ENCODE measurements around the gene C15orf62. TPM values are rescaled to one million over a fixed set of nuclear protein-coding genes. Genes with fewer than 3 reads are reported as not detected.

The C15orf62 gene
- total RNA-seq, 5 donors from 2014 or later (not counting 1 experiment from before 2014, with no cell fraction given), result 0.60 to 3.2 (median 2.4) TPM

DNA sequence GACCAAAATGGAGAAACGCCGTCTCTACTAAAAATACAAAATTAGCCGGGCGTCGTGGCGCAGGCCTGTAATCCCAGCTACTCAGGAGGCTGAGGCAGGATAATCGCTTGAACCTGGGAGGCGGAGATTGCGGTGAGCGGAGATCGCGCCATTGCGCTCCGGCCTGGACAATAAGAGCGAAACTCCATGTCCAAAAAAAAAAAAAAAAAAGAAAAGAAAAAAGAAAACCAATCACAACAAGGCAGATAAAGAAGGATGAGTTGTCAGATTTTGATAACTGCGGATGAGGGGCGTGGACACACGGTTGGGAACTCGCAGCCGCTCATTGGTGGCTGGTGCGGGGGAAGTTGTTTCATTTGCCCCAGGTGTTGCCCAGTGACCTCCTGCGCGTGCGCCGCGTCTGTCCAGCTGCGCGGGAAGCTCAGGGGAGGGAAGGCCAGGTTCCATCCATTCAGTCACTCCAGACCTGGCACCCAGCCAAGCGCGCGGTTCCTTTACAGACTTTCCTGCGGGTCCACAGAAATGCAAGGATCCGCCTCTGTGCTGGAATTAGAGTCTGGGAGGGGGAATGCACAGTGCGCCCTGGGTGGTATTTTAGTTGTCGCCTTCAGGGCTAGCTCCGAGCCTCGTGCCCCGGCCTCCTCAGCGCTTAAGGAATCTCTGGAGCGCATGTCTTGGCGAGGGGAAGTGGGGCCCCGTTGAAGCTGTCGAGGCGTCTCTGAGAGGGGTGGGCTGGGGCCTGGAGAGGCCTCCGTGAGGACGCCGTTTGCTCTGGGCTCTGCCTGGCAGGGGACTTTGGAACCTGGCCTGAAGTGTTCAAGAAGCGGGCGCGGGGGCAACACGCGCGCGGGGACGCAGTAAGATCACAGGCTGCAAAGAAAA lies 6.6 kb upstream of the C15orf62 start:
- peak overlapping the region; percentile 86 to 88 (median 87) for H3K4me3 Mint-ChIP-seq
- no peaks in the 10 kb centered on the region for H3K27me3 Mint-ChIP-seq
- Histone ChIP-seq H3K4me3 (ENCODE audit: control insufficient read depth in 1 of 2, extremely low read depth in 1 of 2, low read length in 1 of 2) (peak overlapping the region; percentile 81 to 97), H3K36me3 (ENCODE audit: control insufficient read depth in 2 of 2, extremely low read depth in 1 of 2, insufficient read depth in 1 of 2, low read length in 1 of 2) (peaks cover 0 to 2% of the 10 kb centered on the region in 2 donors), H3K27ac (ENCODE audit: low read length) (peak overlapping the region; percentile 77), H3K4me1 (ENCODE audit: control insufficient read depth in 1 of 2, extremely low read depth in 1 of 2, insufficient read depth in 2 of 2, low read length in 2 of 2) (peaks cover 6 to 34% of the 10 kb centered on the region in 2 experiments), H3K27me3 (replicated peaks in 1 of 2; ENCODE audit: control insufficient read depth in 2 of 2, extremely low read depth in 1 of 2, insufficient read depth in 2 of 2, low read length in 1 of 2) (no peaks in the 10 kb centered on the region), H3K9me3 (no peaks in the 10 kb centered on the region)
- 23% methylated on average over 43 of the region's 55 CpGs for WGBS (ENCODE audit: insufficient coverage)
- no peaks in the 10 kb centered on the region for H3K9me3 Mint-ChIP-seq
- POLR2A ChIA-PET, result interaction anchor here in 1 of 2 donors (0.5 to 0.9 kb wide), 2 partner anchors 19 to 559 kb away, joined by 3 to 4 read pairs; no protein-coding TSS in a partner anchor
- CTCF ChIA-PET, result no interaction called here
- peak in 7 of 35 experiments; percentile 26 to 52 (median 31) for DNase-seq
- ATAC-seq (replicated peaks in 1 of 4), result peak in 3 of 4 experiments; percentile 9 to 18 (median 9)
- H3K4me1 Mint-ChIP-seq, result peaks cover 25 to 32% (median 29%) of the 10 kb centered on the region in 3 donors
- H3K36me3 Mint-ChIP-seq, result peaks cover 3% of the 10 kb centered on the region
- peak overlapping the region; percentile 93 for H3K27ac Mint-ChIP-seq

- Histone ChIP-seq H3K9me3 (no peaks in the 10 kb centered on the region), H3K4me1 (ENCODE audit: control insufficient read depth in 1 of 2, extremely low read depth in 1 of 2, insufficient read depth in 2 of 2, low read length in 2 of 2) (peaks cover 12 to 42% of the 10 kb centered on the region in 2 experiments), H3K27me3 (replicated peaks in 1 of 2; ENCODE audit: control insufficient read depth in 2 of 2, extremely low read depth in 1 of 2, insufficient read depth in 2 of 2, low read length in 1 of 2) (no peaks in the 10 kb centered on the region), H3K27ac (ENCODE audit: low read length) (peak within 1 kb of the TSS; percentile 77), H3K36me3 (ENCODE audit: control insufficient read depth in 2 of 2, extremely low read depth in 1 of 2, insufficient read depth in 1 of 2, low read length in 1 of 2) (peaks cover 0 to 2% of the 10 kb centered on the region in 2 donors), H3K4me3 (ENCODE audit: control insufficient read depth in 1 of 2, extremely low read depth in 1 of 2, low read length in 1 of 2) (peak within 1 kb of the TSS; percentile 81 to 97)
- DNase-seq, result peak in 31 of 35 experiments; percentile 16 to 78 (median 45)
- H3K27me3 Mint-ChIP-seq, result no peaks in the 10 kb centered on the region
- ATAC-seq (replicated peaks in 1 of 4), result peak; percentile 68 to 76 (median 76)
- H3K36me3 Mint-ChIP-seq, result peaks cover 6% of the 10 kb centered on the region
- peaks cover 33 to 41% (median 38%) of the 10 kb centered on the region in 3 donors for H3K4me1 Mint-ChIP-seq
- no peaks in the 10 kb centered on the region for H3K9me3 Mint-ChIP-seq
- peak within 1 kb of the TSS; percentile 86 to 88 (median 87) for H3K4me3 Mint-ChIP-seq
- POLR2A ChIA-PET, result no interaction called here
- peak within 1 kb of the TSS; percentile 93 for H3K27ac Mint-ChIP-seq
- under 1% methylated on average over 70 of the region's 75 CpGs for WGBS (ENCODE audit: insufficient coverage)
- CTCF ChIA-PET, result no interaction called here
These were observed 5.8 kb upstream of the C15orf62 start, which contains the start of gene GCHFR for GRCh38 chr15:40763801-40764628. TSS of gene GCHFR (plus strand) at chr15:40764068. CDS start at chr15:40764181, 113 bp downstream.

DNA sequence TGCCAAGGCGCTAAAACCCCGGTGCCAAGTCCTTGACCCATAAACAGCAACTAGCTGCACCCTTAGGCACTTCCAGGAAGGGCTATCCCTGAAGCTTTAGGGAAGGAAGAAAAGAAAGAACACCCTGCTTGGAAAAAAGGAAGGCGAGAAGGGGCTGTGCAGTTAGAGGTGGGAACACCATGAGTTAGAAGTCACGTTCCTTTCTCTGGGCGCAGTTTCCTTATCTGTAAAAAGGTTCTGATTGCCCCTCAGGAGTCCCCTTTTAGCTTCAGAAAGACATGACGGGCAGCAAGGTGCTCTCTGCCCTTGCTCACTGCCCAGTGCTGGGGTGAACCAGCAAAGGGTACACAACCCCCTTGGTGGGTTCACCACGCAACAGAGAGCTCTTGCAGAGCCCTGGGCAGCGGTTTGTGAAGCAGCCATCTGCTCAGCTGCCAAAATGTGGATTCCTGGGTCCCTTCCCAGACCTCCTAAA lies 5.1 kb upstream of the C15orf62 start:
- H3K27ac ChIP-seq (ENCODE audit: low read length), result peak overlapping the region; percentile 76
- H3K27me3 Mint-ChIP-seq, result no peaks in the 10 kb centered on the region
- peaks cover 39 to 47% (median 44%) of the 10 kb centered on the region in 3 donors for H3K4me1 Mint-ChIP-seq
- H3K9me3 ChIP-seq, result no peaks in the 10 kb centered on the region
- H3K27me3 ChIP-seq (replicated peaks in 1 of 2; ENCODE audit: control insufficient read depth in 2 of 2, extremely low read depth in 1 of 2, insufficient read depth in 2 of 2, low read length in 1 of 2), result no peaks in the 10 kb centered on the region
- POLR2A ChIA-PET, result interaction anchor here in 1 of 2 donors (0.8 kb wide), 1 partner anchor 8 kb away, joined by 3 read pairs; no protein-coding TSS in a partner anchor
- peaks cover 6% of the 10 kb centered on the region for H3K36me3 Mint-ChIP-seq
- H3K9me3 Mint-ChIP-seq, result no peaks in the 10 kb centered on the region
- H3K4me3 ChIP-seq (ENCODE audit: control insufficient read depth in 1 of 2, extremely low read depth in 1 of 2, low read length in 1 of 2), result peak overlapping the region; percentile 81 to 97
- ATAC-seq (replicated peaks in 1 of 4), result peak in 1 of 4 experiments; percentile 2
- peaks cover 15 to 49% of the 10 kb centered on the region in 2 experiments for H3K4me1 ChIP-seq (ENCODE audit: control insufficient read depth in 1 of 2, extremely low read depth in 1 of 2, insufficient read depth in 2 of 2, low read length in 2 of 2)
- peaks cover 0 to 2% of the 10 kb centered on the region in 2 donors for H3K36me3 ChIP-seq (ENCODE audit: control insufficient read depth in 2 of 2, extremely low read depth in 1 of 2, insufficient read depth in 1 of 2, low read length in 1 of 2)
- H3K27ac Mint-ChIP-seq, result peak overlapping the region; percentile 93
- DNase-seq, result peak in 1 of 35 experiments; percentile 30
- CTCF ChIA-PET, result interaction anchor here in 1 of 2 donors (1.2 to 1.3 kb wide), 2 partner anchors 21 to 175 kb away, joined by 3 to 9 read pairs; no protein-coding TSS in a partner anchor
- peak overlapping the region; percentile 86 to 88 (median 87) for H3K4me3 Mint-ChIP-seq
- WGBS (ENCODE audit: insufficient coverage), result 54% methylated on average over 3 of the region's 8 CpGs

- no peak overlapping the region for H3K4me3 ChIP-seq (ENCODE audit: control insufficient read depth in 1 of 2, extremely low read depth in 1 of 2, low read length in 1 of 2)
- WGBS (ENCODE audit: insufficient coverage), result 98% methylated on average over 6 of the region's 7 CpGs
- H3K27ac ChIP-seq (ENCODE audit: low read length), result no peak overlapping the region
- peaks cover 45 to 55% (median 52%) of the 10 kb centered on the region in 3 donors for H3K4me1 Mint-ChIP-seq
- no peaks in the 10 kb centered on the region for H3K9me3 Mint-ChIP-seq
- no peaks in the 10 kb centered on the region for H3K27me3 ChIP-seq (replicated peaks in 1 of 2; ENCODE audit: control insufficient read depth in 2 of 2, extremely low read depth in 1 of 2, insufficient read depth in 2 of 2, low read length in 1 of 2)
- H3K36me3 Mint-ChIP-seq, result peaks cover 6% of the 10 kb centered on the region
- H3K27ac Mint-ChIP-seq, result peak overlapping the region; percentile 93
- peaks cover 17 to 58% of the 10 kb centered on the region in 2 experiments for H3K4me1 ChIP-seq (ENCODE audit: control insufficient read depth in 1 of 2, extremely low read depth in 1 of 2, insufficient read depth in 2 of 2, low read length in 2 of 2)
- peaks cover 0 to 9% of the 10 kb centered on the region in 2 donors for H3K36me3 ChIP-seq (ENCODE audit: control insufficient read depth in 2 of 2, extremely low read depth in 1 of 2, insufficient read depth in 1 of 2, low read length in 1 of 2)
- no peaks in the 10 kb centered on the region for H3K9me3 ChIP-seq
- ChIA-PET CTCF (interaction anchor here (0.5 to 1.3 kb wide), 3 partner anchors 20 to 177 kb away, joined by 3 to 5 read pairs (median 3); no protein-coding TSS in a partner anchor), POLR2A (no interaction called here)
- H3K4me3 Mint-ChIP-seq, result peak overlapping the region in 2 of 3 donors; percentile 12 to 21
- no peaks in the 10 kb centered on the region for H3K27me3 Mint-ChIP-seq
- ATAC-seq (replicated peaks in 1 of 4) (no peak), DNase-seq (no peak)
These were observed 3.5 kb upstream of the C15orf62 start for GRCh38 chr15:40766194-40766815.

- peaks cover 45 to 55% (median 52%) of the 10 kb centered on the region in 3 donors for H3K4me1 Mint-ChIP-seq
- ChIA-PET POLR2A (no interaction called here), CTCF (interaction anchor here in 1 of 2 donors (1.3 kb wide), 1 partner anchor 15 kb away, joined by 3 read pairs; no protein-coding TSS in a partner anchor)
- WGBS (ENCODE audit: insufficient coverage), result 89% methylated on average over 17 of the region's 32 CpGs
- Histone ChIP-seq H3K9me3 (no peaks in the 10 kb centered on the region), H3K4me1 (ENCODE audit: control insufficient read depth in 1 of 2, extremely low read depth in 1 of 2, insufficient read depth in 2 of 2, low read length in 2 of 2) (peaks cover 17 to 58% of the 10 kb centered on the region in 2 experiments), H3K27ac (ENCODE audit: low read length) (no peak overlapping the region), H3K4me3 (ENCODE audit: control insufficient read depth in 1 of 2, extremely low read depth in 1 of 2, low read length in 1 of 2) (no peak overlapping the region), H3K36me3 (ENCODE audit: control insufficient read depth in 2 of 2, extremely low read depth in 1 of 2, insufficient read depth in 1 of 2, low read length in 1 of 2) (peaks cover 0 to 16% of the 10 kb centered on the region in 2 donors), H3K27me3 (replicated peaks in 1 of 2; ENCODE audit: control insufficient read depth in 2 of 2, extremely low read depth in 1 of 2, insufficient read depth in 2 of 2, low read length in 1 of 2) (no peaks in the 10 kb centered on the region)
- H3K27me3 Mint-ChIP-seq, result no peaks in the 10 kb centered on the region
- H3K9me3 Mint-ChIP-seq, result no peaks in the 10 kb centered on the region
- H3K4me3 Mint-ChIP-seq, result no peak overlapping the region
- ATAC-seq (replicated peaks in 1 of 4) (no peak), DNase-seq (no peak)
- H3K36me3 Mint-ChIP-seq, result peaks cover 6% of the 10 kb centered on the region
- H3K27ac Mint-ChIP-seq, result peak overlapping the region in 1 of 2 donors; percentile 93
These were observed 2.6 kb upstream of the C15orf62 start for GRCh38 chr15:40766906-40767837.
